RCC 7860 (cell line): ENCODE results near the gene MAGEA3.
"Not testable (repeated sequence)": the region's sequence is repeated elsewhere in the genome, so short reads cannot be mapped to it uniquely, and the experiment has no call there.

ENCODE experiments used
- DNase-seq: peaks from one replicate; pipeline ENCODE4 v3.0.0-alpha.2; 2015; ENCODE audit warnings: low spot score
- FAIRE-seq: peaks from 2 replicates; lab custom pipeline; 2012; peaks lifted over from hg19 to GRCh38; lab: Jason Lieb, UNC

MAGEA3 gene

DNA sequence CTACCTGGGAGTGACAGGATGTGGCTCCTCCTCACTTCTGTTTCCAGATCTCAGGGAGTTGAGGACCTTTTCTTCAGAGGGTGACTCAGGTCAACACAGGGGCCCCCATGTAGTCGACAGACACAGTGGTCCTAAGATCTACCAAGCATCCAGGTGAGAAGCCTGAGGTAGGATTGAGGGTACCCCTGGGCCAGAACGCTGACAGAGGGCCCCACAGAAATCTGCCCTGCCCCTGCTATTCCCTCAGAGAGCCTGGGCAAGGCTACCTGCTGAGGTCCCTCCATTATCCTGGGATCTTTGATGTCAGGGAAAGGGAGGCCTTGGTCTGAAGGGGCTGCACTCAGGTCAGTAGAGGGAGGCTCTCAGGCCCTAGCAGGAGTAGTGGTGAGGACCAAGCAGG, 36.5 kb downstream of the MAGEA3 start:
- FAIRE-seq: no peak
- no peak for DNase-seq

DNA sequence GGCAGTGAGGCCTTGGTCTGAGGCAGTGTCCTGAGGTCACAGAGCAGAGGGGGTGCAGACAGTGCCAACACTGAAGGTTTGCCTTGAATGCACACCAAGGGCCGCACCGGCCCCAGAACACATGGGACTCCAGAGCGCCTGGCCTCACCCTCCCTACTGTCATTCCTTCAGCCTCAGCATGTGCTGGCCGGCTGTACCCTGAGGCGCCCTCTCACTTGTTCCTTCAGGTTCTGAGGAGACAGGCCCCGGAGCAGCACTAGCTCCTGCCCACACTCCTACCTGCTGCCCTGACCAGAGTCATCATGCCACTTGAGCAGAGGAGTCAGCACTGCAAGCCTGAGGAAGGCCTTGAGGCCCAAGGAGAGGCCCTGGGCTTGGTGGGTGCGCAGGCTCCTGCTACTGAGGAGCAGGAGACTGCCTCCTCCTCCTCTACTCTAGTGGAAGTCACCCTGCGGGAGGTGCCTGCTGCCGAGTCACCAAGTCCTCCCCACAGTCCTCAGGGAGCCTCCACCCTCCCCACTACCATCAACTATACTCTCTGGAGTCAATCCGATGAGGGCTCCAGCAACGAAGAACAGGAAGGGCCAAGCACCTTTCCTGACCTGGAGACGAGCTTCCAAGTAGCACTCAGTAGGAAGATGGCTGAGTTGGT, 37.4 kb downstream of the MAGEA3 start:
- FAIRE-seq (no peak), DNase-seq (no peak)

DNA sequence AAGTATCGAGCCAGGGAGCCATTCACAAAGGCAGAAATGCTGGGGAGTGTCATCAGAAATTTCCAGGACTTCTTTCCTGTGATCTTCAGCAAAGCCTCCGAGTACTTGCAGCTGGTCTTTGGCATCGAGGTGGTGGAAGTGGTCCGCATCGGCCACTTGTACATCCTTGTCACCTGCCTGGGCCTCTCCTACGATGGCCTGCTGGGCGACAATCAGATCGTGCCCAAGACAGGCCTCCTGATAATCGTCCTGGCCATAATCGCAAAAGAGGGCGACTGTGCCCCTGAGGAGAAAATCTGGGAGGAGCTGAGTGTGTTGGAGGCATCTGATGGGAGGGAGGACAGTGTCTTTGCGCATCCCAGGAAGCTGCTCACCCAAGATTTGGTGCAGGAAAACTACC, 37.9 kb downstream of the MAGEA3 start:
- not testable (repeated sequence) for DNase-seq, FAIRE-seq

DNA sequence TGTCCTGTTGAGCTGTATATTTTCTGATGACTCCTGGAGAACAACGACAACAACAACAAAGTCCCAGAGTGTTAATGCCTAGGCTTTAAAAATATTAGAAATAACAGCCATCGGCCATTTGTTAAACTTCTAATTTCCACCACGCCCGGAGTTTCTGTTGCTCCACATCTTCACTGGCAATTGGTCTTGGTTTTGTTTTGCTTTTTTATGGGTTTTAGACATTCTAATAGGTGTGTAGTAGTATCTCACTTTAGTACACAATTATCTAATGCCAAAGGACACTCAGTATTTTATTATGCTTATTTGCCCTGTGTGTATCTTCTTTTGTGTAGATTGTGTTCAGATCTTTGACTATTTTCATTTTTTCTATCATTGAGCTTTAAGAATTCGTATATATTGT, 40.0 kb downstream of the MAGEA3 start:
- FAIRE-seq (no peak), DNase-seq (no peak)
